HepG2 (cell line): ENCODE data around the gene NCAPD2. TPM values are rescaled to one million over a fixed set of nuclear protein-coding genes. Genes with fewer than 3 reads are reported as not detected.

Source experiments
- E2F5 ChIP-seq: sonication (generic); formaldehyde crosslinking; conservative IDR thresholded peaks from 2 replicates; pipeline ENCODE4 v1.4.0; 2020; ENCODE audit warnings: missing genetic modification reagents
- FOSL2 ChIP-seq: sonication (generic); formaldehyde crosslinking; IDR thresholded peaks from 2 replicates; pipeline ENCODE4 v1.4.0; 2020; ENCODE audit warnings: missing genetic modification reagents
- HOXA7 ChIP-seq: sonication (generic); formaldehyde crosslinking; IDR thresholded peaks from 2 replicates; pipeline ENCODE4 v1.8.1; 2022; ENCODE audit warnings: mild to moderate bottlenecking, missing genetic modification reagents, moderate library complexity
- KDM5B ChIP-seq: sonication (generic); formaldehyde crosslinking; IDR thresholded peaks from 2 replicates; pipeline ENCODE4 v1.4.0; 2020; ENCODE audit warnings: missing genetic modification reagents, mild to moderate bottlenecking, borderline replicate concordance
- MXD4 ChIP-seq: IDR thresholded peaks from 2 replicates; pipeline ENCODE4 v1.6.1; 2016; ENCODE audit warnings: mild to moderate bottlenecking, missing biosample characterization, missing genetic modification reagents
- NFAT5 ChIP-seq: sonication (generic); formaldehyde crosslinking; IDR thresholded peaks from 2 replicates; pipeline ENCODE4 v1.4.0; 2020; ENCODE audit warnings: missing genetic modification reagents
- SP2 ChIP-seq: sonication (generic); formaldehyde crosslinking; IDR thresholded peaks from 2 replicates; pipeline ENCODE4 v1.5.1; 2020; ENCODE audit warnings: mild to moderate bottlenecking, missing genetic modification reagents
- SP4 ChIP-seq: sonication (generic); formaldehyde crosslinking; IDR thresholded peaks from 2 replicates; pipeline ENCODE4 v1.8.1; 2023; ENCODE audit warnings: mild to moderate bottlenecking, missing genetic modification reagents
- THYN1 ChIP-seq: sonication (generic); formaldehyde crosslinking; IDR thresholded peaks from 2 replicates; pipeline ENCODE4 v1.8.1; 2023; ENCODE audit warnings: low read depth, mild to moderate bottlenecking, moderate library complexity, missing genetic modification reagents, borderline replicate concordance
- ZFY ChIP-seq: sonication (generic); formaldehyde crosslinking; IDR thresholded peaks from 2 replicates; pipeline ENCODE4 v1.4.0; 2020; ENCODE audit warnings: missing genetic modification reagents
- ZNF44 ChIP-seq: sonication (generic); formaldehyde crosslinking; IDR thresholded peaks from 2 replicates; pipeline ENCODE4 v1.5.1; 2020; ENCODE audit warnings: mild to moderate bottlenecking, missing genetic modification reagents
- ZNF670 ChIP-seq: sonication (generic); formaldehyde crosslinking; IDR thresholded peaks from 2 replicates; pipeline ENCODE4 v1.8.0; 2022; ENCODE audit warnings: mild to moderate bottlenecking, missing genetic modification reagents, borderline replicate concordance
- polyA plus RNA-seq, 8 experiments: library from polyadenylated mRNA; depleted of rRNA in 3 of 8; stranded (reverse) in 7 of 8; unstranded in 1 of 8; fragments of >200 nt; fragmentation: Illumina TruSeq in 4 of 8; extraction: Trizol in 4 of 8; gene quantifications; 2 replicates each; pipeline versions ENCODE4 v1.2.1 to v1.2.3, GENCODE V29; 2011 to 2016; ENCODE audit warnings: low read depth in 4 of 8, missing spikeins in 1 of 8, mixed read lengths in 1 of 8; ENCODE audit not compliant: insufficient read depth in 1 of 8
- total RNA-seq, 5 experiments: library from RNA; depleted of rRNA; stranded (reverse); fragments of >200 nt; fragmentation: Illumina TruSeq; extraction: Trizol; gene quantifications; 2 replicates each; pipeline ENCODE4 v1.2.3, GENCODE V29; 2016; ENCODE audit warnings: low read depth in 1 of 5
- TF ChIP-seq, protein P1 (sequence below), 2 experiments: sonication (generic) in 1 of 2; formaldehyde crosslinking in 1 of 2; IDR thresholded peaks; 2 replicates each; pipeline versions ENCODE4 v1.6.1 to v1.9.0; 2014 to 2022; ENCODE audit warnings: antibody characterized with exemption in 1 of 2, borderline replicate concordance in 1 of 2, inconsistent platforms in 1 of 2, low read depth in 1 of 2, missing genetic modification reagents in 1 of 2
- TF ChIP-seq, protein P2 (sequence below): sonication (generic); formaldehyde crosslinking; IDR thresholded peaks from 2 replicates; pipeline ENCODE4 v1.4.0; 2020; ENCODE audit warnings: missing genetic modification reagents; ENCODE audit errors: not compliant biosample characterization

The NCAPD2 gene
- total and polyA plus RNA-seq, 2 of the 13 experiments (the other 11 are each of a cell fraction or from before 2014, with no cell fraction given), result 51.1 to 65.6 TPM

- TF ChIP-seq E2F5 (CRISPR knock-in tag) (no peak; the same call in 1 of the 2 replicates), ZNF44 (no peak; the same call in 1 of the 2 replicates), THYN1 (0 out of 2 replicates have a peak, but pooled peaks have one; percentile 25), ZFY (CRISPR knock-in tag) (peak; percentile 64), ZNF670 (CRISPR knock-in tag) (no peak), MXD4 (CRISPR knock-in tag) (peak; percentile 82; the same call in 1 of the 2 replicates), NFAT5 (no peak), KDM5B (CRISPR knock-in tag) (no peak; the same call in 1 of the 2 replicates), SP2 (no peak; the same call in none of the 2 replicates), HOXA7 (CRISPR knock-in tag) (no peak), SP4 (CRISPR knock-in tag) (peak; percentile 51), FOSL2 (CRISPR knock-in tag) (no peak)
- TF ChIP-seq, protein P1, sequence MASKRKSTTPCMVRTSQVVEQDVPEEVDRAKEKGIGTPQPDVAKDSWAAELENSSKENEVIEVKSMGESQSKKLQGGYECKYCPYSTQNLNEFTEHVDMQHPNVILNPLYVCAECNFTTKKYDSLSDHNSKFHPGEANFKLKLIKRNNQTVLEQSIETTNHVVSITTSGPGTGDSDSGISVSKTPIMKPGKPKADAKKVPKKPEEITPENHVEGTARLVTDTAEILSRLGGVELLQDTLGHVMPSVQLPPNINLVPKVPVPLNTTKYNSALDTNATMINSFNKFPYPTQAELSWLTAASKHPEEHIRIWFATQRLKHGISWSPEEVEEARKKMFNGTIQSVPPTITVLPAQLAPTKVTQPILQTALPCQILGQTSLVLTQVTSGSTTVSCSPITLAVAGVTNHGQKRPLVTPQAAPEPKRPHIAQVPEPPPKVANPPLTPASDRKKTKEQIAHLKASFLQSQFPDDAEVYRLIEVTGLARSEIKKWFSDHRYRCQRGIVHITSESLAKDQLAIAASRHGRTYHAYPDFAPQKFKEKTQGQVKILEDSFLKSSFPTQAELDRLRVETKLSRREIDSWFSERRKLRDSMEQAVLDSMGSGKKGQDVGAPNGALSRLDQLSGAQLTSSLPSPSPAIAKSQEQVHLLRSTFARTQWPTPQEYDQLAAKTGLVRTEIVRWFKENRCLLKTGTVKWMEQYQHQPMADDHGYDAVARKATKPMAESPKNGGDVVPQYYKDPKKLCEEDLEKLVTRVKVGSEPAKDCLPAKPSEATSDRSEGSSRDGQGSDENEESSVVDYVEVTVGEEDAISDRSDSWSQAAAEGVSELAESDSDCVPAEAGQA (IDR thresholded peaks at IDR 0.05; ENCODE audit: low read depth), result 0 out of 2 replicates have a peak, but pooled peaks have one; percentile 10
- TF ChIP-seq, protein P1 (CRISPR knock-in tag; IDR thresholded peaks at IDR 0.05; ENCODE audit: borderline replicate concordance), result peak; percentile 79; the same call in 1 of the 2 replicates
- TF ChIP-seq, protein P2, sequence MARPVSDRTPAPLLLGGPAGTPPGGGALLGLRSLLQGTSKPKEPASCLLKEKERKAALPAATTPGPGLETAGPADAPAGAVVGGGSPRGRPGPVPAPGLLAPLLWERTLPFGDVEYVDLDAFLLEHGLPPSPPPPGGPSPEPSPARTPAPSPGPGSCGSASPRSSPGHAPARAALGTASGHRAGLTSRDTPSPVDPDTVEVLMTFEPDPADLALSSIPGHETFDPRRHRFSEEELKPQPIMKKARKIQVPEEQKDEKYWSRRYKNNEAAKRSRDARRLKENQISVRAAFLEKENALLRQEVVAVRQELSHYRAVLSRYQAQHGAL (CRISPR knock-in tag), result peak; percentile 71
Measured at GRCh38 chr12:6533923-6534694, 40.2 kb downstream of the NCAPD2 start, which contains the start of gene GAPDH (continued).
